Trophoblast cell (in vitro differentiated cells and primary cell): ENCODE measurements around the gene KLRD1.
"Not testable (repeated sequence)": the region's sequence is repeated elsewhere in the genome, so short reads cannot be mapped to it uniquely, and the experiment has no call there.

Experiments
- DNase-seq, 2 donors: peaks; one replicate each; pipeline ENCODE4 v3.0.0-alpha.2; 2016
- H2AFZ ChIP-seq: 2 replicates; pipeline ENCODE4 v1.6.1; 2013; ENCODE audit warnings: low read length, moderate library complexity, mild to moderate bottlenecking; ENCODE audit not compliant: insufficient read depth, poor library complexity
- H2AK5ac ChIP-seq: 2 replicates; pipeline ENCODE4 v1.6.1; 2013; ENCODE audit warnings: mild to moderate bottlenecking, low read length
- H2BK120ac ChIP-seq: 2 replicates; pipeline ENCODE4 v1.6.1; 2013; ENCODE audit warnings: low read length, mild to moderate bottlenecking, moderate library complexity; ENCODE audit not compliant: insufficient read depth, poor library complexity
- H2BK12ac ChIP-seq: 2 replicates; pipeline ENCODE4 v1.6.1; 2013; ENCODE audit warnings: mild to moderate bottlenecking, low read length, moderate library complexity
- H2BK5ac ChIP-seq: 2 replicates; pipeline ENCODE4 v1.6.1; 2013; ENCODE audit warnings: low read length, low read depth, moderate library complexity, mild to moderate bottlenecking; ENCODE audit not compliant: poor library complexity
- H3K14ac ChIP-seq: 2 replicates; pipeline ENCODE4 v1.6.1; 2013; ENCODE audit warnings: mild to moderate bottlenecking, low read length
- H3K18ac ChIP-seq: 2 replicates; pipeline ENCODE4 v1.6.1; 2013; ENCODE audit warnings: mild to moderate bottlenecking, low read length
- H3K23ac ChIP-seq: 2 replicates; pipeline ENCODE4 v1.6.1; 2013; ENCODE audit warnings: low read length
- H3K27ac ChIP-seq: 2 replicates; pipeline ENCODE4 v1.5.1; 2013; ENCODE audit warnings: low read depth, mild to moderate bottlenecking, inconsistent platforms, low read length, moderate library complexity
- H3K27me3 ChIP-seq: 2 replicates; pipeline ENCODE4 v1.6.1; 2013; ENCODE audit warnings: inconsistent platforms, mild to moderate bottlenecking, low read length, moderate library complexity; ENCODE audit not compliant: insufficient read depth
- H3K36me3 ChIP-seq, 2 experiments: 1 replicate in 1 of 2; 2 replicates in 1 of 2; pipeline ENCODE4 v1.6.1; 2013; ENCODE audit warnings: low read length in 2 of 2, mild to moderate bottlenecking in 2 of 2, moderate library complexity in 1 of 2; ENCODE audit not compliant: insufficient read depth in 2 of 2, control insufficient read depth in 1 of 2
- H3K4ac ChIP-seq: 2 replicates; pipeline ENCODE4 v1.6.1; 2013; ENCODE audit warnings: low read depth, mild to moderate bottlenecking, low read length, moderate library complexity
- H3K4me1 ChIP-seq, 2 experiments: 1 replicate in 1 of 2; 2 replicates in 1 of 2; pipeline ENCODE4 v1.6.1; 2013; ENCODE audit warnings: low read length in 2 of 2, mild to moderate bottlenecking in 2 of 2, moderate library complexity in 1 of 2; ENCODE audit not compliant: insufficient read depth in 2 of 2, control insufficient read depth in 1 of 2
- H3K4me2 ChIP-seq: 2 replicates; pipeline ENCODE4 v1.6.1; 2013; ENCODE audit warnings: inconsistent platforms, mild to moderate bottlenecking, low read length, moderate library complexity
- H3K4me3 ChIP-seq: 2 replicates; pipeline ENCODE4 v1.5.1; 2013; ENCODE audit warnings: mild to moderate bottlenecking, low read depth, low read length, inconsistent platforms
- H3K79me1 ChIP-seq: one replicate; pipeline ENCODE4 v1.6.1; 2013; ENCODE audit warnings: low read length
- H3K79me2 ChIP-seq: 2 replicates; pipeline ENCODE4 v1.6.1; 2013; ENCODE audit warnings: low read length, mild to moderate bottlenecking; ENCODE audit not compliant: control insufficient read depth, insufficient read depth, poor library complexity
- H3K9ac ChIP-seq: 2 replicates; pipeline ENCODE4 v1.6.1; 2013; ENCODE audit warnings: mild to moderate bottlenecking, low read length
- H3K9me3 ChIP-seq: 2 replicates; pipeline ENCODE4 v1.6.1; 2013; ENCODE audit warnings: low read depth, mild to moderate bottlenecking, control low read depth, inconsistent platforms, low read length; ENCODE audit not compliant: insufficient read depth
- H4K12ac ChIP-seq: 2 replicates; pipeline ENCODE4 v1.6.1; 2013; ENCODE audit warnings: low read depth, mild to moderate bottlenecking, low read length, moderate library complexity
- H4K8ac ChIP-seq: 2 replicates; pipeline ENCODE4 v1.6.1; 2013; ENCODE audit warnings: low read depth, mild to moderate bottlenecking, low read length, moderate library complexity
- H4K91ac ChIP-seq: one replicate; pipeline ENCODE4 v1.6.1; 2013; ENCODE audit warnings: low read depth, mild to moderate bottlenecking, low read length, moderate library complexity
- WGBS: extraction: QIAGEN DNeasy Blood & Tissue Kit; methylation state at CpG from one replicate; pipeline ENCODE4 v1.1.7; 2013; ENCODE audit warnings: missing lambda C conversion rate; ENCODE audit not compliant: insufficient read length, insufficient coverage; ENCODE audit errors: extremely low coverage; 5-methylcytosine and 5-hydroxymethylcytosine counted together

Gene KLRD1

GRCh38 chr12:10372559-10372958, 64.9 kb downstream of the KLRD1 start:
- no peak overlapping the region for H3K14ac ChIP-seq
- H4K12ac ChIP-seq = no peak overlapping the region
- no peak for DNase-seq
- no peak overlapping the region for H3K18ac ChIP-seq
- H3K4me2 ChIP-seq = no peak overlapping the region
- H3K9ac ChIP-seq = no peak overlapping the region
- no peak overlapping the region for H4K8ac ChIP-seq
- no peaks in the 10 kb centered on the region for H3K79me2 ChIP-seq
- H2AK5ac ChIP-seq = no peak overlapping the region
- no peak overlapping the region for H3K23ac ChIP-seq
- H3K9me3 ChIP-seq = no peaks in the 10 kb centered on the region
- no peak overlapping the region for H3K4me3 ChIP-seq
- no peaks in the 10 kb centered on the region for H3K27me3 ChIP-seq
- no peaks in the 10 kb centered on the region for H3K79me1 ChIP-seq
- no CpG with 5 or more reads among the region's 1 CpG for WGBS
- H2BK5ac ChIP-seq = no peak overlapping the region
- H2AFZ ChIP-seq = no peak overlapping the region
- no peak overlapping the region for H2BK12ac ChIP-seq
- H4K91ac ChIP-seq = no peak overlapping the region
- H3K36me3 ChIP-seq = no peaks in the 10 kb centered on the region
- H2BK120ac ChIP-seq = no peak overlapping the region
- no peaks in the 10 kb centered on the region for H3K4me1 ChIP-seq
- no peak overlapping the region for H3K27ac ChIP-seq
- H3K4ac ChIP-seq = no peak overlapping the region

GRCh38 chr12:10374624-10375018, 67.0 kb downstream of the KLRD1 start:
- H3K79me1 ChIP-seq = no peaks in the 10 kb centered on the region
- H3K9me3 ChIP-seq = no peaks in the 10 kb centered on the region
- no peak overlapping the region for H2BK12ac ChIP-seq
- no peak overlapping the region for H3K14ac ChIP-seq
- H3K4me1 ChIP-seq = no peaks in the 10 kb centered on the region
- DNase-seq = no peak
- no peak overlapping the region for H3K4me2 ChIP-seq
- no peak overlapping the region for H3K18ac ChIP-seq
- H3K36me3 ChIP-seq = no peaks in the 10 kb centered on the region
- H4K12ac ChIP-seq = no peak overlapping the region
- H2AK5ac ChIP-seq = no peak overlapping the region
- no peak overlapping the region for H2BK120ac ChIP-seq
- no peak overlapping the region for H2AFZ ChIP-seq
- no peak overlapping the region for H4K91ac ChIP-seq
- no CpG with 5 or more reads among the region's 3 CpGs for WGBS
- H3K4me3 ChIP-seq = no peak overlapping the region
- no peak overlapping the region for H3K4ac ChIP-seq
- H4K8ac ChIP-seq = no peak overlapping the region
- H2BK5ac ChIP-seq = no peak overlapping the region
- no peak overlapping the region for H3K27ac ChIP-seq
- H3K9ac ChIP-seq = no peak overlapping the region
- H3K27me3 ChIP-seq = no peaks in the 10 kb centered on the region
- H3K23ac ChIP-seq = no peak overlapping the region
- H3K79me2 ChIP-seq = no peaks in the 10 kb centered on the region

GRCh38 chr12:10378737-10379136, 71.1 kb downstream of the KLRD1 start:
- H3K27ac ChIP-seq, H2BK120ac ChIP-seq, H3K23ac ChIP-seq, H3K27me3 ChIP-seq, H2AK5ac ChIP-seq, H3K79me2 ChIP-seq, H3K4me2 ChIP-seq, H3K4ac ChIP-seq, H3K4me1 ChIP-seq, H2BK12ac ChIP-seq, H3K9me3 ChIP-seq, DNase-seq, H4K91ac ChIP-seq, H3K9ac ChIP-seq, H2BK5ac ChIP-seq, H4K8ac ChIP-seq, H4K12ac ChIP-seq, H3K18ac ChIP-seq, H2AFZ ChIP-seq, H3K4me3 ChIP-seq, H3K36me3 ChIP-seq, H3K14ac ChIP-seq, H3K79me1 ChIP-seq: not testable (repeated sequence)
- WGBS = no CpG with 5 or more reads among the region's 2 CpGs
